HEK293 (cell line): ENCODE measurements around the gene VLDLR.
"Not testable (repeated sequence)": the region's sequence is repeated elsewhere in the genome, so short reads cannot be mapped to it uniquely, and the experiment has no call there.

ENCODE experiments used
- CTCF ChIA-PET: fragments of 350-600 bp; formaldehyde crosslinking; extraction: SDS; loops from one replicate; lab custom pipeline; 2021; ENCODE audit warnings: antibody characterized with exemption; lab: Yijun Ruan, JAX
- POLR2A ChIA-PET: fragments of 300-600 bp; formaldehyde crosslinking; extraction: SDS; loops from one replicate; lab custom pipeline; 2020; ENCODE audit warnings: antibody characterized with exemption, inconsistent platforms; lab: Yijun Ruan, JAX
- H3K27ac ChIP-seq: fragments of 200-500 bp; sonication (Bioruptor generic); 2 replicates; pipeline ENCODE4 v1.5.1; 2014; ENCODE audit warnings: low read depth, low read length, control low read depth, inconsistent platforms; ENCODE audit errors: extremely low read depth
- H3K36me3 ChIP-seq, 2 experiments: fragments of 200-500 bp in 1 of 2; sonication (Bioruptor generic) in 1 of 2; 1 replicate in 1 of 2; 2 replicates in 1 of 2; pipeline ENCODE4 v1.5.1; 2014 to 2017; ENCODE audit warnings: inconsistent platforms in 2 of 2, low read length in 2 of 2; ENCODE audit not compliant: control insufficient read depth in 2 of 2, insufficient read depth in 1 of 2
- H3K4me1 ChIP-seq: fragments of 200-500 bp; sonication (Bioruptor generic); 2 replicates; pipeline ENCODE4 v1.5.1; 2014; ENCODE audit warnings: mild to moderate bottlenecking, low read length, inconsistent platforms; ENCODE audit not compliant: control insufficient read depth, insufficient read depth
- H3K4me3 ChIP-seq: 2 replicates; pipeline ENCODE4 v1.5.1; 2011; ENCODE audit warnings: low read depth, mild to moderate bottlenecking, control low read depth, low read length, moderate library complexity
- H3K9me3 ChIP-seq: fragments of 200-500 bp; sonication (Bioruptor generic); 2 replicates; pipeline ENCODE4 v1.5.1; 2014; ENCODE audit warnings: low read depth, low read length, inconsistent platforms; ENCODE audit not compliant: control insufficient read depth, insufficient read depth
- BCL11A ChIP-seq: fragments of 450-650 bp; formaldehyde crosslinking; IDR thresholded peaks from 2 replicates; pipeline ENCODE4 v1.5.1; 2016; ENCODE audit warnings: low read depth, missing biosample characterization, missing genetic modification characterization
- REPIN1 ChIP-seq: fragments of 450-650 bp; formaldehyde crosslinking; IDR thresholded peaks from 2 replicates; pipeline ENCODE4 v1.5.1; 2017; ENCODE audit warnings: missing biosample characterization, missing genetic modification characterization, low read depth
- ZBTB48 ChIP-seq: fragments of 450-650 bp; formaldehyde crosslinking; IDR thresholded peaks from 2 replicates; pipeline ENCODE4 v1.5.1; 2016; ENCODE audit warnings: missing biosample characterization, missing genetic modification characterization
- ZFHX2 ChIP-seq: fragments of 450-650 bp; formaldehyde crosslinking; conservative IDR thresholded peaks from 2 replicates; pipeline ENCODE4 v1.5.1; 2016; ENCODE audit warnings: missing biosample characterization, missing genetic modification characterization
- ZNF10 ChIP-seq: fragments of 450-650 bp; formaldehyde crosslinking; IDR thresholded peaks from 2 replicates; pipeline ENCODE4 v1.5.1; 2017; ENCODE audit warnings: missing biosample characterization, missing genetic modification characterization
- ZNF132 ChIP-seq: fragments of 450-650 bp; formaldehyde crosslinking; IDR thresholded peaks from 2 replicates; pipeline ENCODE4 v1.5.1; 2017; ENCODE audit warnings: missing biosample characterization, missing genetic modification characterization, borderline replicate concordance
- ZNF146 ChIP-seq: fragments of 450-650 bp; formaldehyde crosslinking; IDR thresholded peaks from 2 replicates; pipeline ENCODE4 v1.5.1; 2016; ENCODE audit warnings: missing biosample characterization, missing genetic modification characterization
- ZNF202 ChIP-seq: fragments of 450-650 bp; formaldehyde crosslinking; IDR thresholded peaks from 2 replicates; pipeline ENCODE4 v1.5.1; 2016; ENCODE audit warnings: missing biosample characterization, missing genetic modification characterization, borderline replicate concordance
- ZNF211 ChIP-seq: fragments of 450-650 bp; formaldehyde crosslinking; IDR thresholded peaks from 2 replicates; pipeline ENCODE4 v1.5.1; 2016; ENCODE audit warnings: low read depth, missing biosample characterization, missing genetic modification characterization
- ZNF239 ChIP-seq: fragments of 450-650 bp; formaldehyde crosslinking; IDR thresholded peaks from 2 replicates; pipeline ENCODE4 v1.5.1; 2016; ENCODE audit warnings: missing biosample characterization, missing genetic modification characterization
- ZNF354C ChIP-seq: fragments of 450-650 bp; formaldehyde crosslinking; IDR thresholded peaks from 2 replicates; pipeline ENCODE4 v1.5.1; 2016; ENCODE audit warnings: missing biosample characterization, missing genetic modification characterization, low read depth, borderline replicate concordance
- ZNF404 ChIP-seq: fragments of 450-650 bp; formaldehyde crosslinking; IDR thresholded peaks from 2 replicates; pipeline ENCODE4 v1.5.1; 2017; ENCODE audit warnings: missing biosample characterization, missing genetic modification characterization
- ZNF530 ChIP-seq: fragments of 450-650 bp; formaldehyde crosslinking; IDR thresholded peaks from 2 replicates; pipeline ENCODE4 v1.5.1; 2016; ENCODE audit warnings: low read depth, missing biosample characterization, missing genetic modification characterization
- ZNF549 ChIP-seq: fragments of 450-650 bp; IDR thresholded peaks from 2 replicates; pipeline ENCODE4 v1.5.1; 2018; ENCODE audit warnings: missing biosample characterization, missing genetic modification characterization, mild to moderate bottlenecking, inconsistent platforms, moderate library complexity
- ZNF580 ChIP-seq: fragments of 450-650 bp; formaldehyde crosslinking; IDR thresholded peaks from 2 replicates; pipeline ENCODE4 v1.5.1; 2016; ENCODE audit warnings: missing biosample characterization, missing genetic modification characterization
- ZNF610 ChIP-seq: fragments of 450-650 bp; formaldehyde crosslinking; IDR thresholded peaks from 2 replicates; pipeline ENCODE4 v1.5.1; 2016; ENCODE audit warnings: missing biosample characterization, missing genetic modification characterization, borderline replicate concordance
- ZNF692 ChIP-seq: fragments of 450-650 bp; formaldehyde crosslinking; IDR thresholded peaks from 2 replicates; pipeline ENCODE4 v1.5.1; 2016; ENCODE audit warnings: missing biosample characterization, missing genetic modification characterization
- TF ChIP-seq, protein P1 (sequence below): fragments of 450-650 bp; formaldehyde crosslinking; IDR thresholded peaks from 2 replicates; pipeline ENCODE4 v1.5.1; 2016; ENCODE audit warnings: missing biosample characterization, missing genetic modification characterization

The VLDLR gene

GRCh38 chr9:2700909-2701550, 79.4 kb downstream of the VLDLR start:
- no peaks in the 10 kb centered on the region for H3K36me3 ChIP-seq
- no peak overlapping the region for H3K4me3 ChIP-seq
- ChIA-PET CTCF (interaction anchor here (0.6 kb wide), 1 partner anchor 23 kb away, joined by 3 read pairs; no protein-coding TSS in a partner anchor), POLR2A (no interaction called here)
- H3K27ac ChIP-seq: no peak overlapping the region
- H3K4me1 ChIP-seq: no peaks in the 10 kb centered on the region
- H3K9me3 ChIP-seq: no peaks in the 10 kb centered on the region
- no peak for TF ChIP-seq ZNF10 (tag by site-specific recombination)
- no peak for TF ChIP-seq ZNF354C (tag by site-specific recombination)
- TF ChIP-seq BCL11A (tag by site-specific recombination): no peak
- no peak for TF ChIP-seq ZNF211 (tag by site-specific recombination)
- no peak for TF ChIP-seq ZNF239 (tag by site-specific recombination)
- TF ChIP-seq ZFHX2 (tag by site-specific recombination): no peak
- no peak for TF ChIP-seq ZNF610 (tag by site-specific recombination)
- TF ChIP-seq ZNF132 (tag by site-specific recombination): no peak
- no peak for TF ChIP-seq ZNF549 (tag by site-specific recombination)

DNA sequence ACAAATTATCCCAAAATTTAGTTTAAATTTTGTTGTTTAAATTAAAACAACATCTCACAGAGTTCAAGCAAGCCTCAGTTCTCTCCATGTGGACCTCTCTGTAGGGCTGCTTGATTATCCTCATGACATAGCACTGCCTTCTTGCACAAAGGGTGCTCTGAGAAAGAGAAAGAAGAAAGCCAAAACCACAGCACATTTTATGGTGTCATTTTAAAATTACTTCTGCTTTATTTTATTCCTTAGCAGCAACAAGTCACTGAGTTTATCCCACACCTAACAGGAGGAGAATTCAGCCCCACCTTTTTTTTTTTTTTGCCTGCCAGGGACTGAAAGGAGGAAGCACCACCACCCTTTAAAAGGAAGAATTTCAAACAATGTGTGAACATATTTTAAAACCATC, 82.9 kb downstream of the VLDLR start:
- Histone ChIP-seq H3K4me1 (no peaks in the 10 kb centered on the region), H3K27ac (no peak overlapping the region), H3K36me3 (no peaks in the 10 kb centered on the region), H3K9me3 (no peaks in the 10 kb centered on the region), H3K4me3 (no peak overlapping the region)
- no peak for TF ChIP-seq ZNF530 (tag by site-specific recombination)
- no peak for TF ChIP-seq ZNF692 (tag by site-specific recombination)
- no peak for TF ChIP-seq ZNF202
- TF ChIP-seq ZBTB48: no peak
- TF ChIP-seq REPIN1: no peak
- TF ChIP-seq ZNF580 (tag by site-specific recombination): no peak
- TF ChIP-seq, protein P1, sequence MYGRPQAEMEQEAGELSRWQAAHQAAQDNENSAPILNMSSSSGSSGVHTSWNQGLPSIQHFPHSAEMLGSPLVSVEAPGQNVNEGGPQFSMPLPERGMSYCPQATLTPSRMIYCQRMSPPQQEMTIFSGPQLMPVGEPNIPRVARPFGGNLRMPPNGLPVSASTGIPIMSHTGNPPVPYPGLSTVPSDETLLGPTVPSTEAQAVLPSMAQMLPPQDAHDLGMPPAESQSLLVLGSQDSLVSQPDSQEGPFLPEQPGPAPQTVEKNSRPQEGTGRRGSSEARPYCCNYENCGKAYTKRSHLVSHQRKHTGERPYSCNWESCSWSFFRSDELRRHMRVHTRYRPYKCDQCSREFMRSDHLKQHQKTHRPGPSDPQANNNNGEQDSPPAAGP (tag by site-specific recombination): no peak
- TF ChIP-seq ZNF404 (tag by site-specific recombination): no peak
- POLR2A ChIA-PET: no interaction called here
- CTCF ChIA-PET: no interaction called here

- POLR2A ChIA-PET: not testable (repeated sequence)
Measured at GRCh38 chr9:2707256-2707655, 85.7 kb downstream of the VLDLR start.

More at GRCh38 chr9:2707256-2707655, 85.7 kb downstream of the VLDLR start:
- not testable (repeated sequence) for H3K4me1 ChIP-seq, H3K9me3 ChIP-seq, H3K4me3 ChIP-seq, H3K36me3 ChIP-seq, H3K27ac ChIP-seq
- TF ChIP-seq ZNF146 (tag by site-specific recombination): peak; percentile 80
- CTCF ChIA-PET: interaction anchor here (1.0 to 1.3 kb wide), 2 partner anchors 20 to 152 kb away, joined by 4 to 8 read pairs; no protein-coding TSS in a partner anchor
